A172 (cell line): ENCODE measurements around the gene FRMD4A. TPM values are rescaled to one million over a fixed set of nuclear protein-coding genes. Genes with fewer than 3 reads are reported as not detected.
"Not testable (repeated sequence)": the region's sequence is repeated elsewhere in the genome, so short reads cannot be mapped to it uniquely, and the experiment has no call there.

Source experiments
- DNase-seq: peaks from one replicate; pipeline ENCODE4 v3.0.0-alpha.2; 2015; ENCODE audit warnings: low spot score
- total RNA-seq: library from RNA; depleted of rRNA; stranded (reverse); fragments of >200 nt; shearing (Covaris generic); gene quantifications from 2 replicates; pipeline ENCODE4 v1.2.3, GENCODE V29; 2014

Gene FRMD4A
- total RNA-seq, 1 experiment from 2014 or later, result 24.1 TPM

- DNase-seq, result no peak
Measured at GRCh38 chr10:13953371-13953770, 377.4 kb downstream of the FRMD4A start.

GRCh38 chr10:13950543-13950939 is 380.2 kb downstream of the FRMD4A start:
- no peak for DNase-seq

GRCh38 chr10:13949844-13950542 is 380.7 kb downstream of the FRMD4A start:
- DNase-seq, result peak; percentile 93

GRCh38 chr10:13946209-13946460 is 384.6 kb downstream of the FRMD4A start:
- DNase-seq, result no peak

- DNase-seq, result peak; percentile 60
Measured at GRCh38 chr10:13945390-13946208, 385.1 kb downstream of the FRMD4A start.

- DNase-seq, result no peak
Measured at GRCh38 chr10:13944823-13945222, 385.9 kb downstream of the FRMD4A start.

- no peak for DNase-seq
Measured at GRCh38 chr10:13943735-13944398, 386.9 kb downstream of the FRMD4A start.

GRCh38 chr10:13942035-13942434 is 388.7 kb downstream of the FRMD4A start:
- no peak for DNase-seq

GRCh38 chr10:13939391-13939790 is 391.3 kb downstream of the FRMD4A start:
- peak; percentile 35 for DNase-seq

GRCh38 chr10:13938950-13939349 is 391.8 kb downstream of the FRMD4A start:
- no peak for DNase-seq

GRCh38 chr10:13936826-13937225 is 393.9 kb downstream of the FRMD4A start:
- no peak for DNase-seq

GRCh38 chr10:13930120-13930519 is 400.6 kb downstream of the FRMD4A start:
- no peak for DNase-seq

- DNase-seq, result no peak
Measured at GRCh38 chr10:13928451-13928850, 402.3 kb downstream of the FRMD4A start.

GRCh38 chr10:13925971-13926780 is 404.5 kb downstream of the FRMD4A start:
- DNase-seq, result no peak

- DNase-seq, result peak; percentile 91
Measured at GRCh38 chr10:13924040-13924725, 406.5 kb downstream of the FRMD4A start.

- DNase-seq, result peak; percentile 41
Measured at GRCh38 chr10:13922586-13922985, 408.1 kb downstream of the FRMD4A start.

GRCh38 chr10:13921941-13922340 is 408.8 kb downstream of the FRMD4A start:
- DNase-seq, result no peak

- not testable (repeated sequence) for DNase-seq
Measured at GRCh38 chr10:13921131-13921530, 409.6 kb downstream of the FRMD4A start.

- no peak for DNase-seq
Measured at GRCh38 chr10:13920465-13920864, 410.3 kb downstream of the FRMD4A start.

GRCh38 chr10:13920031-13920430 is 410.7 kb downstream of the FRMD4A start:
- no peak for DNase-seq

- DNase-seq, result peak; percentile 78
Measured at GRCh38 chr10:13917791-13918190, 412.9 kb downstream of the FRMD4A start.
